GM10847 (cell line): ENCODE results near the gene ACSL1.
A peak's percentile ranks its signal among the peaks of the same experiment; 100 is the strongest.

Experiments used
- POLR2A ChIP-seq: IDR thresholded peaks from 2 replicates; pipeline ENCODE4 v1.6.1; 2011; ENCODE audit not compliant: insufficient read length; ENCODE audit errors: extremely low read depth

Gene ACSL1

DNA sequence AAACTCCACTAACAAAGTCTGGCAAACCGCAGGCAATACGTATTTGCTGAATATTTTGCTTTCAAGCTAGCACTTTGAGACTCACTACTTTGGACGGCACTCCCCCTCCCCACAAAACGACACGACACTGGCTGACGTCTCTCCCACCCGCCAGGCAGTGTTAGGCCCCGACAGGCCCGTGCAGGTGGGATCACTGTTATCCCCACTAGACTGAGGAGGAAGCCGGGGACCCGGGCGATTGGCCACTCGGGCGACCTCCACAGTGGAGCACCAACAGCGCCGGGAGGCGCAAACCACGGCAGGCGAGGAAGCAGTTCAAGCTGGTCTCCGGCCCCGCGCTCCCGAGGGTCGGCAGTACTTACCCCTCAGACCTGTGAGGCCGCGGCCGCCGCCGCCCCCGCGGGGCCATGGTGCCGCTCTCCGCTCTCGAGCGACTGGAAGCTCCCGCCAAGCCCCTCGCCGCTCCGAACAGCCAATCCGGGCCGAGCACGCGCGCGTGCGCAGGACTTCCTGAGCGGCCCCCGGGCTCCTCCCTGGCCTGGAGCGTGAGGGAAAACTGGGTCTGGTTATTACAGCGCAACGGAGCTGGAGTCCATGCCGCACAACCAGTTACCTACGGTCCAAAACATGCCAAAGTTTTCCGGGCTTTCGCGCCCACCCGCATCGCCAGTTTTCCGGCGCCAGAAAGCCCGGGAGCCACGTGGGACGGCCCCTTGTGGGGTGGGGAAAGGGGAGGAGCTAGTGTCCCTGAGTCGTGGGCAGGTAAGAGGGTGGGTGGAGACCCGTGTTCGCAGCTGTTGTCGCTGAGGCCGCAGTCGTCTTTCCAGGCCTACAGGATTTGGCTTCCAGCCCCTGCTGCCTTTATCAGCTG, 91.9 kb downstream of the ACSL1 start, which contains the start of gene CENPU:
CENPU (minus strand) TSS at position 443 of the 871 bp plus-strand sequence; CDS start at position 409, 34 bp downstream.
- peak; percentile 62 for TF ChIP-seq POLR2A

DNA sequence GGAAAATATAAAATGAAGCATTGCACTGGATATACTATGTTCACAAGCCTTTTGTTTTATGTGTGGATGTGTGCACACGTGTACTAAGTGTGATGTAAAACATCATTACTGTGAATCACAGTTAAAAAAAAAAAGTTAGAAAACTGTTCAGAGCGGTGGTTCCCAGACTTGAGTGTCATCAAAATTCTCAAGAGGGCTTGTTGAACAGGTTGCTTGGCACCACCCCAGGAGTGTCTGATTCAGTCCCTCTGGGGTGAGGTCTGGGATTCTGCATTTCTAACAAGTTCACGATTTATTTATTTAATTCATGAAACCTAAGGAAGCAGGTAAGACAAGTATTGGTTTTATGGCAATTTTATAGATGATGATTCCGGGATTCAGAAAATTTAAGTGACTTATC, 93.6 kb downstream of the ACSL1 start:
- no peak for TF ChIP-seq POLR2A

DNA sequence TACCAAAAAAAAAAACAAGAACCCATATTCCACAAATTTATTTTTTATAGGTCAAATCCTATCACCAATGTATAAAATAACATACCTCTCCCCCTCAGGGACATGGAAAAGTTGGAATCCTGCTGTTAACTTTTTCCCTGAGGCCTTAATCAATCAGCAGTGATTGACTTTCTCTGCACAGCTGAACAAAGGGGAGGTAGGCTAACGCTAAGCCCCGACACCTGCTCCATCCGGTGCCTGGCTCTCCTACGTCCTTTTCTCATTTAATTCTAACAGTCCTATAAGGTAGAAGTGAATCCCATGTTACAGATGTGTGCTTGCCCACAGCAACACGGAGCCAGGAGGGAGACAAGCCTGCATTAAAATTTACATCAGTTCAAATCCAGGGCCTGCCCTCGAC, 94.7 kb downstream of the ACSL1 start:
- no peak for TF ChIP-seq POLR2A

DNA sequence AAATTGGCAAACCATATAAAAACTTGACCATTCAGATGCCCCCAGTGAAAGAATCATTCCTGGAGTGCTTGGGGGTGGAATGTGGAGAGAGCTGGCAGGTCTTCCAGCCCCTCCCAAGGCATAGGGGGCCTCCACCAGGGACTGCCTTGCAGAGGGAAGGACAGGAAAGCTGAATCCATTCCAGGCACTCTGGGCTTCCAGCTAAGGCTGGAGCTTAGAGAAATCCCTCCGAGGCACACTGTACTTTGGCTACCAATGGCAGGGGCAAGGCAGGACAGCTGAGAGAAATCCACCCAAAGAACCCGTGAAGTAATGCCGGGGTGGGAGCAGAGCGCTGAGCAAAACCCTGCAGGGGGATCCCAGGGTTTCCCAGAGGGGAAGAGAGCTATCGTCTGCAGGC, 95.8 kb downstream of the ACSL1 start:
- TF ChIP-seq POLR2A = no peak

DNA sequence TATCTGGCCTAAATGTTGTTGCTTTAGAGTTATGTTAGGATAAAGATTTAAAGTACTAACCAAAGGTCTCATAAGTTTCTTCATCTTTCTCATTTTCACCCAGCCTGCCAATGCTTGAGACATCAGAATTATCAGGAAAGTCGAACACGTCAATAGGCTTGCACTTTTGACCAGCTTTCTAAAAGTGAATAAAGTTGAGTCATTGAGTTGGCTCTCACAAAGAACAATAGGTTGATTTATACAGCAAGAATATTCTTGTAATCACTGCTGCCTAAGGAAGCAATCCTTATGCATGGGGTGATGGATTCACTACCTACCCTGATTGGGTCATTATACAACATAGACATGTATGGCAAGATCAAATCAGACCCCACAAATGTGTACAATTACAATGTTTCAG, 96.9 kb downstream of the ACSL1 start:
- TF ChIP-seq POLR2A = no peak

DNA sequence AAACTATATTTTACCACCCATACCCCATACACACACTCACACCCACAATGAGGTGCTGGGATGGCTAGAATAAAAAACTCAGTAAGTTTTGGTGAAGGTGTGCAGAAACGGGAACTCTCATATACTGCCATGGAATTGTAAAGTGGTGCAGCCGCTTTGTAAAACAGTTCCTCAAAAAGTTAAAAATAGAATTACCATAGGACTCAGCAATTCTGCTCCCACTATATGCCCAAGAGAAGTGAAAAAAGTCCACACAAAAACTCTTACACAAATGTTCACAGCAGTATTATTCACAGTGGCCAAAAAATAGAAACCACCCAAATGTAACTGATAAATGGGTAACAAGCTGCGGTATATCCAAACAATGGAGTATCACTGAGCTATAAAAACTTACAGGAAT, 98.3 kb downstream of the ACSL1 start:
- TF ChIP-seq POLR2A = no peak

DNA sequence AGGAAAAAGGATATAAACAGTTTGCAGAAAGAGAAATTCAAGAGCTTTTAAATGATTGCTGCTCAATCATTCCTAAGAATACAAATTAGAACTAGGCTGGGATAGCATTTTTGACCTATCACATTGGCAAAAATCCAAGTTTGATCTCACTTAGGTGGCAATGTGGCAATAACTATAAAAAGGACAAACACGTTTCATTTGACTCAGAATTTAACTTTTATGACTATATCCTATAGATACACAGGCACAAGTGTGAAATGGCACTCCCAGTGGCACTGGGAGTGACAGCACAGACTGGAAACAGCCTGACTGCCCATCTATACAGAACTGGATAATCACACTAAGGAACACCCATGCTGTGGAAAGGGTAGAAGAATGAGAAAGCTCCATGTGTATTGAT, 103.0 kb downstream of the ACSL1 start:
- TF ChIP-seq POLR2A = no peak

DNA sequence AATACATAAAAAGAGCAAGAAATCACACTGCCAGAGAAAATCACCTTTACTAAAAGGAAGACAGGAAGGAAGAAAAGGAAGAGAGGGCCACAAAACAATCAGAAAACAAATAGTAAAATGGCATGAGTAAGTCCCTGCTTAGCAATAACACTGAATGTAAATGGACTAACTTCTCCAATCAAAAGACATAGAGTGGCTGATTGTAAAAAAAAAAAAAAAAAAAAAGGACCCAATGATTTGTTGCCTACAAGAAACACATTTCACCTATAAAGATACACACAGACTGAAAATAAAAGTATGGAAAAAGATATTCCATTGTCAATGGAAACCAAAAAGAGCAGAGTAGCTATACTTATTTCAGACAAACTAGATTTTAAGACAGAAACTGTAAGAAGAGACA, 104.5 kb downstream of the ACSL1 start:
- TF ChIP-seq POLR2A = no peak

DNA sequence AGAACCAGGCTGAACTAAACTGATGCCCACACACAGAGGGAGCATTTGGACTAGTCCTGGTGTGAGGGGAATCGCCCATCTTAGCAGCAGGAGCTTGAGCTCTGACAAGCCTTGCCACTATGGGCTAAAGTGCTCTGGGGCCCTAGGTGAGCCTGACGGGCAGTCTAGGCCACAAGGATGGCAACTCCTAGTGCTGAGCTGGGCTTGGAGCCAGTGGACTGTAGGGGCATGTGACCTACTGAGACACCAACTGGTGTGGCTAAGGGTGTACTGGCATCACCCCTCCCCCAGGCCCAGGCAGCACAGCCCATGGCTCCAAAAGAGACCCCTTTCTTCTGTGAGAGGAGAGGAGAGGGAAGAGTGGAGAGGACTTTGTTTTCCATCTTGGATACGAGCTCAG, 106.4 kb downstream of the ACSL1 start:
- no peak for TF ChIP-seq POLR2A

DNA sequence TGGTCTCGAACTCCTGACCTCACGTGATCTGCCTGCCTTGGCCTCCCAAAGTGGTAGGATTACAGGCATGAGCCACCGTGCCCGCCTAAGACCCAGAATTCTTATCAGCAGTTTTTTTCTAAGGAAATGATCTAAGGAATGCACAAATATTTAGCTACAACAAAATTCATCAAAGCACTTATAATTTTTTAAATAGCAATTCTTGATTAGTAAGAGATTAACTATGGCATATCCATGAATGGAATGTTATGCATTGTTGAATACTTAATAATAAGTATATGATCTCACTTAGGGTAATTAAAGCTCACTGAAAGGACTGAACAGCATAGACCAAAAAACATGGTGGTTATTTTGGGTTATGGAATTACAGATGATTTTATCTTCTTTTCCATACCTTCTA, 110.2 kb downstream of the ACSL1 start:
- TF ChIP-seq POLR2A = no peak

DNA sequence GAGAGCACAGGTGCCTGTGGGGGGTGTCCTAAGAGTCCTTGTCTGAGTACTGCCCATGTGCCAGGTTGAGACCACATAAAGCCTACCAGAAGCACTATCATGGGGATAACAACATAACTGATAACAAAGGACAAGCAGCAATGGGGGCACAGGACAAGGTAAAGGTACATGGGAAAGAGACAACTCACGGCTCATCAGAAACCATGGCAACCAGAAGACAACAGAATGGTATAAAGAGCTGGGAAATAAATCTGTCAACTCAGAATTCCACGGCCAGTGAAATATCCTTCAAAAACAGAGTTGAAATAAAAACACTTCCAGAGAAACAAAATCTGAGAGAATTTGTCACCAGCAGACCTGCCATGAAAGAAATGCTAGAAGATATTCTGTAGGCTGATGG, 111.9 kb downstream of the ACSL1 start:
- no peak for TF ChIP-seq POLR2A

DNA sequence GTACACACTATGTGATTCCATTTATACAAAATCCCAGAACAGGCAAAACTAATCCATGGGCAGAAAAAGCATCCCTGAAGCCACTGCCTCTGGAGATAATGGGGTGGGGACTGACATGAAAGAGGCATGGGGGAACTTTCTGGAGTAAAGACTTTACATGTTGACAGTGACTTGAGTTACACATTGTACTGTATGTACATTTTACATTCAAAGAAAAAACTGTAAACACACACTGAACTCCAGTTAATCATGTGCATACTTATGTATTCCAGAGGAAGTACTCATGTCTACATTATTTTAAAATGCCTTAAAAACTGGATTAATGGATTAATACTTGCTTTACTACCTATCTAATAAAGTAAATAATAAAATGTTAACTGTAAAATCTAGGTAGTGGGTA, 113.4 kb downstream of the ACSL1 start:
- no peak for TF ChIP-seq POLR2A

DNA sequence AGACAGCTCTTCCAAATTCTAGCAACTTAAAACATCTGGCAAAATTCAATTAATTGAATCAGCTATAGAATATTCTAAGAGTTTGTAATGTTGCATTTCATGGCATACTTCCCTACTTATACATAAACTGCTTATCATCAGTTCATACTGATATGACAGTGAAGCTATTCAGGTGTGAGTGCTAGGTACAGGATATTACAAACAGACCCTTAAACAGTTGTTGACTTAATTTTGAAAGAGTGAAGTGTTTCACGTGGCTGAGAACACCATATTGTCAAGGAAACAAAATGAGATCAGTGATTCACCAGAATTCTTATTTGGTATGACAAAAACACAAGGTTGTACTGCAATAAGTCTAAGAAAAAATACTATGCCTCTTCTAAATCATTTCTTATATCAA, 119.3 kb downstream of the ACSL1 start:
- TF ChIP-seq POLR2A = no peak

DNA sequence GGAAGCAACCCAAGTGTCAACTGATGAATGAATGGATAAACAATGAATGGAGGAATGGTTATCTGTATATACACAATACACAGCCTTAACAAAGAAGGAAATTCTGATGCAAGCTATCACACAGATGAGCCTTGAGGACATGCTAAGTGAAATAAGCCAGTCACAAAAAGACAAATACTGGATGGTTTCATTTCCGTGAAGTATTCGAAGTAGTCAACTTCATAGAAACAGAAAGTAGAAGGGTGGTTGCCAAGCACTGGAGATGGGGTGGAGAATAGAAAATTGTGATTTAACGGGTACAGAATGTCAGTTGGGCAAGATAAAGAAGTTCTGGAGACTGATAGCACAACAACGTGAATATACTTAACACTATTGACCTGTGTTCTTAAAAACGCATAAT, 120.1 kb downstream of the ACSL1 start:
- no peak for TF ChIP-seq POLR2A
